Progenitor cell of endocrine pancreas (in vitro differentiated cells): ENCODE results near the gene AHDC1. TPM values are rescaled to one million over a fixed set of nuclear protein-coding genes. Genes with fewer than 3 reads are reported as not detected.
"Not testable (repeated sequence)": the region's sequence is repeated elsewhere in the genome, so short reads cannot be mapped to it uniquely, and the experiment has no call there.

ENCODE experiments used
- DNase-seq: peaks from one replicate; pipeline ENCODE4 v3.0.0; 2021; ENCODE audit warnings: low spot score; ENCODE audit not compliant: unreplicated experiment
- H3K27ac Mint-ChIP-seq: 2 replicates; pipeline ENCODE4 v1.8.0; 2021; ENCODE audit warnings: mild to moderate bottlenecking, moderate library complexity, mixed read lengths
- H3K27me3 Mint-ChIP-seq: 2 replicates; pipeline ENCODE4 v1.8.0; 2021; ENCODE audit warnings: mixed read lengths
- H3K36me3 Mint-ChIP-seq: 2 replicates; pipeline ENCODE4 v1.8.0; 2022; ENCODE audit warnings: mixed read lengths; ENCODE audit not compliant: insufficient read depth
- H3K4me1 Mint-ChIP-seq: 2 replicates; pipeline ENCODE4 v1.8.0; 2021; ENCODE audit warnings: low read depth, mixed read lengths
- H3K4me3 Mint-ChIP-seq: 2 replicates; pipeline ENCODE4 v1.8.0; 2021; ENCODE audit warnings: low read depth, mild to moderate bottlenecking, moderate library complexity, mixed read lengths
- H3K9me3 Mint-ChIP-seq: 2 replicates; pipeline ENCODE4 v1.8.0; 2021; ENCODE audit warnings: low read depth, mixed read lengths
- total RNA-seq: library from RNA; stranded (reverse); gene quantifications from 2 replicates; pipeline ENCODE4 v1.2.1, GENCODE V29; 2021
- TF ChIP-seq, protein P1 (sequence below): fragments of 200-600 bp; sonication (generic); IDR thresholded peaks from one replicate; pipeline ENCODE4 v1.5.0; 2021; ENCODE audit warnings: antibody characterized with exemption, mild to moderate bottlenecking; ENCODE audit not compliant: unreplicated experiment

Gene AHDC1
- total RNA-seq, 1 donor from 2014 or later = 53.3 TPM

DNA sequence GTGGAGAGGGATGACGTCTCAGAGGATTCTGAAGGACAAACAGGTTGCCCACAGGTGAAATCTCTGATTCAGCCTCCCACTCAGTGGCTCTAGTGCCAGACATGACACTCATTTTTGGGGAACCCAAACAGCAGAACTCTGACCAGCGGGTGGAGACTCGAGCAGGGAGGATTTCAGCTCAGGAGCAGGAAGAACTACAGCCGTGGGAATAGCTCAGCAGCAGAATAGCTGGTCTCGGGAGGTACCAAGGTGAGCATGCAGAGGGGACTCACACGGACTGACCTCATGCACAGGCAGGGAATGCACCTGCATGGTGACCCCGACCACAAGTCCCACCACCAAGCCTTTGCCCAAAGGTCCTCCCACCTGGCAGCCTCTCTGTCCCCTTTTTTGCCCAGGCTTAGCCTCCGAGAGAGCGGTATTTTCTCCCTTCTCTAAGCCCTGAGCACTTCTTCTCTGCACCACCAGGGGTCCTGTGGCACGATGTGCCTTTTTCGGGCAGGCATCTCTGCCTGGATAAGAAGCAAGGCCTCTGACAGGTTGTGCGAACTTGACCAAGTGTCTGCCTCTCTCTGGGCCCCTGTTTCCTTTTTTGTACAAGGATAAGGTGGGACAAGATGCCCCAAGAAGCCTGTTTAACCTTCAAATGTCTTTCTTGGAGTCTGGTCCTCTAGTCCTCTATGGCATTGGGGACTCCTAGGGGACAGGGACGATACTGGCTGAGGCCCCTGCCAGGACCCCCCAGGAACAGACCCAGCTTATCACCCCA lies 39.8 kb upstream of the AHDC1 start:
- no peaks in the 10 kb centered on the region for H3K4me1 Mint-ChIP-seq
- H3K36me3 Mint-ChIP-seq = no peaks in the 10 kb centered on the region
- H3K9me3 Mint-ChIP-seq = no peaks in the 10 kb centered on the region
- peaks cover 17% of the 10 kb centered on the region for H3K27me3 Mint-ChIP-seq
- H3K4me3 Mint-ChIP-seq = no peak overlapping the region
- no peak overlapping the region for H3K27ac Mint-ChIP-seq
- peak; percentile 37 for DNase-seq
- TF ChIP-seq, protein P1, sequence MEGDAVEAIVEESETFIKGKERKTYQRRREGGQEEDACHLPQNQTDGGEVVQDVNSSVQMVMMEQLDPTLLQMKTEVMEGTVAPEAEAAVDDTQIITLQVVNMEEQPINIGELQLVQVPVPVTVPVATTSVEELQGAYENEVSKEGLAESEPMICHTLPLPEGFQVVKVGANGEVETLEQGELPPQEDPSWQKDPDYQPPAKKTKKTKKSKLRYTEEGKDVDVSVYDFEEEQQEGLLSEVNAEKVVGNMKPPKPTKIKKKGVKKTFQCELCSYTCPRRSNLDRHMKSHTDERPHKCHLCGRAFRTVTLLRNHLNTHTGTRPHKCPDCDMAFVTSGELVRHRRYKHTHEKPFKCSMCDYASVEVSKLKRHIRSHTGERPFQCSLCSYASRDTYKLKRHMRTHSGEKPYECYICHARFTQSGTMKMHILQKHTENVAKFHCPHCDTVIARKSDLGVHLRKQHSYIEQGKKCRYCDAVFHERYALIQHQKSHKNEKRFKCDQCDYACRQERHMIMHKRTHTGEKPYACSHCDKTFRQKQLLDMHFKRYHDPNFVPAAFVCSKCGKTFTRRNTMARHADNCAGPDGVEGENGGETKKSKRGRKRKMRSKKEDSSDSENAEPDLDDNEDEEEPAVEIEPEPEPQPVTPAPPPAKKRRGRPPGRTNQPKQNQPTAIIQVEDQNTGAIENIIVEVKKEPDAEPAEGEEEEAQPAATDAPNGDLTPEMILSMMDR = peak; percentile 76

- not testable (repeated sequence) for DNase-seq, H3K27ac Mint-ChIP-seq, H3K9me3 Mint-ChIP-seq, H3K36me3 Mint-ChIP-seq, H3K4me3 Mint-ChIP-seq, H3K4me1 Mint-ChIP-seq
- peaks cover 23% of the 10 kb centered on the region for H3K27me3 Mint-ChIP-seq
These were observed 36.6 kb upstream of the AHDC1 start for GRCh38 chr1:27640514-27640913.

DNA sequence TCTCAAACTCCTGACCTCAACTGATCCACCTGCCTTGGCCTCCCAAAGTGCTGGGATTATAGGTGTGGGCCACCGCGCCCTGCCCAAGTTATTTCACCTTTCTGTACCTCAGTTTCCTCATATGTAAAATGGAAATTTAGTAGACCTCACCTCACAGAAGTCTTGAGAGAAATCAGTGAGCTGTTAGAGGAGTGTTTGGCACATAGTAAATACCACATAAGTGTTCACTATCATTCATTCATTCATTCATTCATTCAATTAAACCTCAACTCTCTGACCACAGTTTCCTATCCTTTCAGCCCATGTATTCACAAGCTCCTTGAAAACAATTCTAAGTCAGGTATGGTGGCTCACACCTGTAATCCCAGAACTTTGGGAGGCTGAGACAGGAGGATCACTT lies 34.9 kb upstream of the AHDC1 start:
- Mint-ChIP-seq H3K4me3 (no peak overlapping the region), H3K9me3 (no peaks in the 10 kb centered on the region), H3K27me3 (peaks cover 31% of the 10 kb centered on the region), H3K36me3 (no peaks in the 10 kb centered on the region), H3K4me1 (no peaks in the 10 kb centered on the region), H3K27ac (no peak overlapping the region)
- no peak for DNase-seq
- TF ChIP-seq, protein P1 = no peak

GRCh38 chr1:27638047-27638734 lies 34.2 kb upstream of the AHDC1 start:
- Mint-ChIP-seq H3K27me3 (peaks cover 34% of the 10 kb centered on the region), H3K4me3 (no peak overlapping the region), H3K36me3 (no peaks in the 10 kb centered on the region), H3K4me1 (no peaks in the 10 kb centered on the region), H3K27ac (no peak overlapping the region), H3K9me3 (no peaks in the 10 kb centered on the region)
- DNase-seq = no peak
- TF ChIP-seq, protein P1 = no peak

DNA sequence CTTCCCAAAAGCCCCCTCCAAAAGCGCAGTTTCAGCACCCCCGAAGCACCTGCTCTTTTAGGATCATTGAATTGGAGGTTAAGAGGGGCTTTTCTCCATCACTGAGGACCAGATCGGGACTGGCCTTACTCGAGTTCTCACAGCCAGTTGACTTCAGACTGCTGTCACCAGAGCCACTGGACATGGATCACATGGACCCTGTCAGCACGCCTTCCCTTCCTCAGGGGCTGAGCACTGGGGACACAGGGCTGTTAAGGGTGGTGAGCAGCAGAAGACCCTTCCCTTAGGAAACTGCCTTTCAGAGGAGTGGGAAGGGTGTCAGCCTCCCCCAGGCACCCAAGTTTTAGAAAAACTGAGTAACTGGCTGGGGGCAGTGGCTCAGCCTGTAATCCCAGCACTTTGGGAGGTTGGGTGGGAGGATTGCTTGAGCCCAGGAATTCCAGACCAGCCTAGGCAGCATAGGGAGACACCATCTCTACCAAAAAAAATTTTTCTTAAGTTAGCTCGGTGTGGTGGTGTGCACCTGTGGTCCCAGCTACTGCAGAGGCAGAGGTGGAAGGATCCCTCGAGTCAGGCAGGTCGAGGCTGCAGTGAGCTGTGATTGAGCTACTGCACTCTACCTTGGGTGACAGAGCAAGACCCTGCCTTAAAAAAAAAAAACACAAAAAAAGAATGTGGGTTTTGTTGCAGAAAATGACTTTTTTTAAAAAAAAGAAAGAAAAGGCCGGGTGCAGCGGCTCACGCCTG lies 31.6 kb upstream of the AHDC1 start:
- Mint-ChIP-seq H3K36me3 (no peaks in the 10 kb centered on the region), H3K9me3 (no peaks in the 10 kb centered on the region), H3K4me3 (peak overlapping the region; percentile 41), H3K27me3 (peaks cover 60% of the 10 kb centered on the region), H3K27ac (no peak overlapping the region), H3K4me1 (no peaks in the 10 kb centered on the region)
- TF ChIP-seq, protein P1 = no peak
- DNase-seq = no peak
